Middle frontal gyrus (tissue), 1 donor: ENCODE data around the gene CHAC1.
"Not testable (repeated sequence)": the region's sequence is repeated elsewhere in the genome, so short reads cannot be mapped to it uniquely, and the experiment has no call there.

Source experiments
- DNase-seq: peaks from one replicate; pipeline ENCODE4 v3.0.0-alpha.2; 2015; ENCODE audit warnings: low spot score; ENCODE audit errors: extremely low spot score

CHAC1 gene

GRCh38 chr15:40937762-40938535, 15.3 kb upstream of the CHAC1 start:
- no peak for DNase-seq

GRCh38 chr15:40938536-40938870, 14.8 kb upstream of the CHAC1 start:
- DNase-seq, result no peak

GRCh38 chr15:40940296-40940801, 12.9 kb upstream of the CHAC1 start:
- no peak for DNase-seq

GRCh38 chr15:40941068-40941527, 12.2 kb upstream of the CHAC1 start:
- DNase-seq, result no peak

- DNase-seq, result no peak
These were observed 11.5 kb upstream of the CHAC1 start for GRCh38 chr15:40941528-40942336.

- DNase-seq, result no peak
These were observed 10.9 kb upstream of the CHAC1 start for GRCh38 chr15:40942337-40942854.

- DNase-seq, result no peak
These were observed 10.4 kb upstream of the CHAC1 start for GRCh38 chr15:40942878-40943277.

GRCh38 chr15:40943764-40944365, 9.4 kb upstream of the CHAC1 start:
- no peak for DNase-seq

GRCh38 chr15:40944510-40945296, 8.6 kb upstream of the CHAC1 start:
- no peak for DNase-seq

- no peak for DNase-seq
These were observed 4.4 kb upstream of the CHAC1 start for GRCh38 chr15:40948706-40949473.

- DNase-seq, result no peak
These were observed 3.5 kb upstream of the CHAC1 start for GRCh38 chr15:40949756-40950207.

GRCh38 chr15:40951764-40952163, 1.5 kb upstream of the CHAC1 start:
- DNase-seq, result no peak

- DNase-seq, result no peak
These were observed 870 bp upstream of the CHAC1 start for GRCh38 chr15:40952301-40952900.

- no peak for DNase-seq
These were observed 423 bp downstream of the CHAC1 start for GRCh38 chr15:40953713-40954074.

- not testable (repeated sequence) for DNase-seq
These were observed 1.0 kb downstream of the CHAC1 start for GRCh38 chr15:40954158-40954848.

GRCh38 chr15:40955141-40955903, 2.1 kb downstream of the CHAC1 start:
- DNase-seq, result no peak

GRCh38 chr15:40955930-40956540, 2.8 kb downstream of the CHAC1 start:
- DNase-seq, result no peak

GRCh38 chr15:40956541-40956982, 3.3 kb downstream of the CHAC1 start:
- no peak for DNase-seq
